22Rv1 (cell line): ENCODE data around the gene SGK1.
"Not testable (repeated sequence)": the region's sequence is repeated elsewhere in the genome, so short reads cannot be mapped to it uniquely, and the experiment has no call there.

Source experiments
- H3K27ac ChIP-seq: fragments of 450-650 bp; 2 replicates; pipeline ENCODE4 v1.5.1; 2017
- CTCF ChIP-seq: fragments of 450-650 bp; IDR thresholded peaks from 2 replicates; pipeline ENCODE4 v1.5.1; 2017; ENCODE audit warnings: mild to moderate bottlenecking
- ZFX ChIP-seq: fragments of 450-650 bp; IDR thresholded peaks from 2 replicates; pipeline ENCODE4 v1.6.1; 2017; ENCODE audit warnings: antibody characterized with exemption, borderline replicate concordance

SGK1 gene

GRCh38 chr6:134187751-134188150 is 130.2 kb downstream of the SGK1 start:
- H3K27ac ChIP-seq, result no peak overlapping the region
- no peak for TF ChIP-seq CTCF
- TF ChIP-seq ZFX, result no peak

- no peak for TF ChIP-seq ZFX
- no peak for TF ChIP-seq CTCF
- no peak overlapping the region for H3K27ac ChIP-seq
These were observed 130.8 kb downstream of the SGK1 start for GRCh38 chr6:134187154-134187553.

- TF ChIP-seq ZFX (no peak), CTCF (no peak)
- H3K27ac ChIP-seq, result no peak overlapping the region
These were observed 131.6 kb downstream of the SGK1 start for GRCh38 chr6:134186355-134186754.

GRCh38 chr6:134185277-134185676 is 132.6 kb downstream of the SGK1 start:
- H3K27ac ChIP-seq, result no peak overlapping the region
- TF ChIP-seq CTCF (no peak), ZFX (no peak)

- H3K27ac ChIP-seq, result no peak overlapping the region
These were observed 134.1 kb downstream of the SGK1 start for GRCh38 chr6:134183844-134184243.

GRCh38 chr6:134182528-134182927 is 135.4 kb downstream of the SGK1 start:
- TF ChIP-seq ZFX, result no peak
- no peak for TF ChIP-seq CTCF
- H3K27ac ChIP-seq, result no peak overlapping the region

More at GRCh38 chr6:134183844-134184243, 134.1 kb downstream of the SGK1 start:
- no peak for TF ChIP-seq CTCF
- no peak for TF ChIP-seq ZFX

- H3K27ac ChIP-seq, result not testable (repeated sequence)
These were observed 136.2 kb downstream of the SGK1 start for GRCh38 chr6:134181726-134182125.

- not testable (repeated sequence) for H3K27ac ChIP-seq
These were observed 136.7 kb downstream of the SGK1 start for GRCh38 chr6:134181251-134181650.

- H3K27ac ChIP-seq, result not testable (repeated sequence)
These were observed 137.4 kb downstream of the SGK1 start for GRCh38 chr6:134180540-134180939.
